SK-N-SH (cell line): ENCODE measurements around the gene FGD4. TPM values are rescaled to one million over a fixed set of nuclear protein-coding genes. Genes with fewer than 3 reads are reported as not detected.

Source experiments
- CTCF ChIA-PET: fragments of 300-600, 350-600 bp; formaldehyde crosslinking; extraction: SDS; loops from one replicate; lab custom pipeline; 2021; lab: Yijun Ruan, JAX
- POLR2A ChIA-PET: fragments of 350-600 bp; sonication (Branson Sonifier 250); formaldehyde crosslinking; extraction: SDS; loops from one replicate; lab custom pipeline; 2020; ENCODE audit warnings: antibody characterized with exemption, inconsistent platforms; lab: Yijun Ruan, JAX
- DNase-seq: peaks from one replicate; pipeline ENCODE4 v3.0.0; 2012
- H2AFZ ChIP-seq: fragments of 200-600 bp; sonication (generic); 2 replicates; pipeline ENCODE4 v1.8.1; 2016; ENCODE audit warnings: antibody characterized with exemption, mild to moderate bottlenecking, low read depth
- H3F3A ChIP-seq: fragments of 200-600 bp; sonication (generic); replicated peaks from 2 replicates; pipeline ENCODE3; 2016; ENCODE audit warnings: antibody characterized with exemption, mild to moderate bottlenecking; ENCODE audit not compliant: insufficient read depth
- H3K27ac ChIP-seq, 2 experiments: fragments of 200-500 bp in 1 of 2; fragments of 200-600 bp in 1 of 2; sonication (Bioruptor generic) in 1 of 2; sonication (generic), shearing (Covaris generic) in 1 of 2; 2 replicates each; pipeline versions ENCODE4 v1.5.1 to v1.6.1; 2014 to 2016; ENCODE audit warnings: low read depth in 2 of 2, inconsistent platforms in 1 of 2, low read length in 1 of 2, mild to moderate bottlenecking in 1 of 2, mixed read lengths in 1 of 2
- H3K27me3 ChIP-seq: fragments of 200-600 bp; sonication (generic), shearing (Covaris generic); 2 replicates; pipeline ENCODE4 v1.6.1; 2016; ENCODE audit warnings: mixed run types; ENCODE audit not compliant: insufficient read depth
- H3K36me3 ChIP-seq, 2 experiments: fragments of 200-500 bp in 1 of 2; fragments of 200-600 bp in 1 of 2; sonication (Bioruptor generic) in 1 of 2; sonication (generic) in 1 of 2; replicated peaks in 1 of 2; 2 replicates each; pipeline versions ENCODE3 to v1.5.1; 2014 to 2016; ENCODE audit warnings: low read length in 1 of 2, mild to moderate bottlenecking in 1 of 2; ENCODE audit not compliant: insufficient read depth in 2 of 2, control insufficient read depth in 1 of 2
- H3K4me1 ChIP-seq, 2 experiments: fragments of 200-500 bp in 1 of 2; fragments of 200-600 bp in 1 of 2; sonication (Bioruptor generic) in 1 of 2; sonication (generic), shearing (Covaris generic) in 1 of 2; 2 replicates each; pipeline versions ENCODE4 v1.5.1 to v1.6.1; 2014 to 2016; ENCODE audit warnings: low read depth in 1 of 2, low read length in 1 of 2, mixed run types in 1 of 2; ENCODE audit not compliant: insufficient read depth in 2 of 2, control insufficient read depth in 1 of 2
- H3K4me2 ChIP-seq: fragments of 200-600 bp; sonication (generic), shearing (Covaris generic); 2 replicates; pipeline ENCODE4 v1.6.1; 2017; ENCODE audit warnings: mixed run types
- H3K4me3 ChIP-seq, 2 experiments: fragments of 200-500 bp in 1 of 2; fragments of 200-600 bp in 1 of 2; sonication (Bioruptor generic) in 1 of 2; sonication (generic), shearing (Covaris generic) in 1 of 2; 2 replicates each; pipeline versions ENCODE4 v1.5.1 to v1.8.1; 2014 to 2016; ENCODE audit warnings: low read depth in 2 of 2, inconsistent platforms in 1 of 2, low read length in 1 of 2, mild to moderate bottlenecking in 1 of 2, mixed read lengths in 1 of 2, moderate library complexity in 1 of 2
- H3K79me2 ChIP-seq: fragments of 200-600 bp; sonication (generic); 2 replicates; pipeline ENCODE4 v1.8.1; 2017; ENCODE audit warnings: mild to moderate bottlenecking; ENCODE audit not compliant: insufficient read depth
- H3K9ac ChIP-seq: fragments of 200-600 bp; sonication (generic); 2 replicates; pipeline ENCODE4 v1.6.1; 2017; ENCODE audit warnings: mixed run types
- H3K9me2 ChIP-seq: fragments of 200-600 bp; sonication (generic); 2 replicates; pipeline ENCODE4 v1.6.1; 2017; ENCODE audit warnings: mixed run types
- H3K9me3 ChIP-seq: fragments of 200-600 bp; sonication (generic); 2 replicates; pipeline ENCODE4 v1.6.1; 2017; ENCODE audit warnings: mixed run types, mild to moderate bottlenecking, moderate library complexity
- H4K20me1 ChIP-seq: fragments of 200-600 bp; sonication (generic); 2 replicates; pipeline ENCODE4 v1.6.1; 2017; ENCODE audit warnings: mild to moderate bottlenecking, mixed run types; ENCODE audit not compliant: insufficient read depth
- CHD2 ChIP-seq: fragments of 150-350 bp; IDR thresholded peaks from 2 replicates; pipeline ENCODE4 v1.6.1; 2018; ENCODE audit warnings: low read length; ENCODE audit not compliant: partially characterized antibody
- CTCF ChIP-seq: fragments of 200-600 bp; sonication (generic); IDR thresholded peaks from 2 replicates; pipeline ENCODE4 v1.6.1; 2017; ENCODE audit warnings: antibody characterized with exemption, mild to moderate bottlenecking, moderate library complexity
- FOSL2 ChIP-seq: IDR thresholded peaks from 2 replicates; pipeline ENCODE4 v1.4.0; 2012; ENCODE audit warnings: low read depth, mild to moderate bottlenecking, moderate library complexity, borderline replicate concordance
- FOXJ3 ChIP-seq: sonication (generic); formaldehyde crosslinking; IDR thresholded peaks from 2 replicates; pipeline ENCODE4 v1.5.1; 2020; ENCODE audit warnings: mild to moderate bottlenecking, missing genetic modification reagents
- MXI1 ChIP-seq: IDR thresholded peaks from 2 replicates; pipeline ENCODE4 v1.6.1; 2012; ENCODE audit warnings: mild to moderate bottlenecking, low read depth, low read length, improper control_type of control experiment
- PBX3 ChIP-seq: IDR thresholded peaks from 2 replicates; pipeline ENCODE4; 2012
- POLR2AphosphoS5 ChIP-seq: IDR thresholded peaks from 2 replicates; pipeline ENCODE4 v1.6.1; 2012; ENCODE audit warnings: low read depth, low read length
- RAD21 ChIP-seq: IDR thresholded peaks from 2 replicates; pipeline ENCODE4 v1.6.1; 2012; ENCODE audit warnings: mild to moderate bottlenecking, low read length
- REST ChIP-seq: IDR thresholded peaks from 2 replicates; pipeline ENCODE4 v1.6.1; 2012; ENCODE audit warnings: mild to moderate bottlenecking, low read depth, low read length, moderate library complexity
- TAF1 ChIP-seq: IDR thresholded peaks from 2 replicates; pipeline ENCODE4 v1.6.1; 2012; ENCODE audit warnings: low read depth, mild to moderate bottlenecking, low read length, moderate library complexity, borderline replicate concordance
- USF1 ChIP-seq: IDR thresholded peaks from 2 replicates; pipeline ENCODE4 v1.4.0; 2012; ENCODE audit warnings: low read depth, borderline replicate concordance
- USF2 ChIP-seq: fragments of 150-350 bp; IDR thresholded peaks from 2 replicates; pipeline ENCODE4 v1.6.1; 2017; ENCODE audit warnings: antibody characterized with exemption, low read length, low read depth, borderline replicate concordance
- YY1 ChIP-seq: IDR thresholded peaks from 2 replicates; pipeline ENCODE4 v1.4.0; 2012; ENCODE audit warnings: low read depth, mild to moderate bottlenecking
- WGBS: methylation state at CpG from one replicate; pipeline ENCODE4 v1.1.6; 2017; ENCODE audit warnings: low lambda C conversion rate; 5-methylcytosine and 5-hydroxymethylcytosine counted together
- polyA plus RNA-seq, 3 experiments: library from polyadenylated mRNA; depleted of rRNA; stranded (reverse); fragments of >200 nt; gene quantifications; 2 replicates each; pipeline ENCODE4 v1.2.3, GENCODE V29; 2012

Gene FGD4
- polyA plus RNA-seq, 1 of the 3 experiments (the other 2 are of a cell fraction), result 0.26 TPM

GRCh38 chr12:32407795-32408194, 8.4 kb downstream of the FGD4 start (continued):
- no peak for TF ChIP-seq REST
- TF ChIP-seq CTCF, result no peak
- TF ChIP-seq FOSL2, result no peak
- no peak for TF ChIP-seq USF2

- Histone ChIP-seq H3K4me1 (no peaks in the 10 kb centered on the region), H3K9ac (no peak overlapping the region), H3K4me2 (no peak overlapping the region), H2AFZ (no peak overlapping the region), H3K9me3 (no peaks in the 10 kb centered on the region), H4K20me1 (no peaks in the 10 kb centered on the region), H3K27ac (no peak overlapping the region), H3K9me2 (no peaks in the 10 kb centered on the region), H3F3A (no peaks in the 10 kb centered on the region), H3K27me3 (no peaks in the 10 kb centered on the region), H3K4me3 (no peak overlapping the region), H3K36me3 (no peaks in the 10 kb centered on the region), H3K79me2 (no peaks in the 10 kb centered on the region)
- no peak for TF ChIP-seq FOXJ3 (CRISPR knock-in tag)
- no peak for TF ChIP-seq YY1
- TF ChIP-seq USF2, result no peak
- TF ChIP-seq MXI1, result no peak
- no peak for TF ChIP-seq USF1
- TF ChIP-seq POLR2AphosphoS5, result no peak
- TF ChIP-seq CTCF, result no peak
- TF ChIP-seq PBX3, result no peak
- no peak for TF ChIP-seq CHD2
- TF ChIP-seq RAD21, result no peak
- TF ChIP-seq TAF1, result no peak
- WGBS, result 51% methylated on average over 3 of the region's 3 CpGs
- ChIA-PET POLR2A (no interaction called here), CTCF (no interaction called here)
- DNase-seq, result no peak
Observed at GRCh38 chr12:32413412-32413811, 14.1 kb downstream of the FGD4 start.
